Naive B cell (primary cell): ENCODE results near the gene AKAP13. TPM values are rescaled to one million over a fixed set of nuclear protein-coding genes. Genes with fewer than 3 reads are reported as not detected.

Experiments
- ATAC-seq, 2 donors: fragments of 150-1000 bp; cut with Tn5 transposase; 2 replicates each; pipeline ENCODE4 v1.10.0; 2021; ENCODE audit warnings: low read depth in 2 of 2, mild to moderate bottlenecking in 2 of 2, moderate library complexity in 2 of 2
- DNase-seq: peaks from one replicate; pipeline ENCODE4 v3.0.0; 2022
- H3K27ac Mint-ChIP-seq, 6 donors: one replicate each; pipeline ENCODE4 v1.8.0; 2020 to 2022; ENCODE audit warnings: mild to moderate bottlenecking in 6 of 6, mixed read lengths in 6 of 6, moderate library complexity in 5 of 6, inconsistent platforms in 2 of 6
- H3K27me3 Mint-ChIP-seq, 3 donors: one replicate each; pipeline ENCODE4 v1.8.0; 2021 to 2022; ENCODE audit warnings: mixed read lengths in 3 of 3, mild to moderate bottlenecking in 1 of 3
- H3K36me3 Mint-ChIP-seq, 2 donors: one replicate each; pipeline ENCODE4 v1.8.0; 2020 to 2022; ENCODE audit warnings: mixed read lengths in 2 of 2, inconsistent platforms in 1 of 2, mild to moderate bottlenecking in 1 of 2
- H3K4me1 Mint-ChIP-seq, 3 donors: one replicate each; pipeline ENCODE4 v1.8.0; 2020 to 2022; ENCODE audit warnings: mixed read lengths in 3 of 3, inconsistent platforms in 1 of 3, mild to moderate bottlenecking in 1 of 3, moderate library complexity in 1 of 3
- H3K4me3 Mint-ChIP-seq, 8 donors: one replicate each; pipeline ENCODE4 v1.8.0; 2020 to 2022; ENCODE audit warnings: mild to moderate bottlenecking in 8 of 8, mixed read lengths in 8 of 8, moderate library complexity in 8 of 8, inconsistent platforms in 2 of 8
- H3K9me3 Mint-ChIP-seq, 7 donors: one replicate each; pipeline ENCODE4 v1.8.0; 2020 to 2022; ENCODE audit warnings: mixed read lengths in 7 of 7, mild to moderate bottlenecking in 5 of 7, inconsistent platforms in 2 of 7, moderate library complexity in 1 of 7
- polyA plus RNA-seq, 6 donors: library from polyadenylated mRNA; unstranded; fragments of 300-500 nt; fragmentation: Illumina TruSeq; gene quantifications; one replicate each; pipeline ENCODE4 v1.2.3, GENCODE V29; 2021; ENCODE audit warnings: low read depth in 6 of 6

Gene AKAP13
- polyA plus RNA-seq, 6 donors from 2014 or later: 63.4 to 185 (median 122) TPM

DNA sequence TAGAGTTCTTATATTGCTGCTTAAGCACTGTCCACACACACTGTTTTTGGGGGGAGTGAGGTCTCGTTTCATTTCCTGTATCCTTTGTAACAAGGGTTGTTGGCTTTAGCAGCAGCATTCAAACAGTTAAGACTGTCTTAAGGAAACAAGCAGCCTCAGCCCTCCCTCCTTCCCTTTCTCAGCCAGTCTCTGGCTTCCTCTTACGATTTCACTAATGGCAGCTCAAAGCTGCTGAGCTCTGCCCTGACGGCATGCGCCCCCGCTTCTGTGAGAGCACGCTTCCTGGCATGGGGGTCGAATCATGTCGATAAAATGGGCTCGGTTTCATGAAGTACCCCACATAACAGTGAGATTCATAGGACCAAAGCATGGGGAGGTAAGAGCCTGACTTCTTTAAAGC, 309.3 kb downstream of the AKAP13 start:
- ATAC-seq (peak; percentile 83 to 84), DNase-seq (peak; percentile 60)
- H3K9me3 Mint-ChIP-seq: no peaks in the 10 kb centered on the region
- H3K27ac Mint-ChIP-seq: peak overlapping the region; percentile 90 to 98 (median 96)
- peaks cover 6 to 9% of the 10 kb centered on the region in 2 donors for H3K36me3 Mint-ChIP-seq
- H3K27me3 Mint-ChIP-seq: no peaks in the 10 kb centered on the region
- peak overlapping the region; percentile 82 to 100 (median 98) for H3K4me3 Mint-ChIP-seq
- H3K4me1 Mint-ChIP-seq: peaks cover 38 to 68% (median 61%) of the 10 kb centered on the region in 3 donors

DNA sequence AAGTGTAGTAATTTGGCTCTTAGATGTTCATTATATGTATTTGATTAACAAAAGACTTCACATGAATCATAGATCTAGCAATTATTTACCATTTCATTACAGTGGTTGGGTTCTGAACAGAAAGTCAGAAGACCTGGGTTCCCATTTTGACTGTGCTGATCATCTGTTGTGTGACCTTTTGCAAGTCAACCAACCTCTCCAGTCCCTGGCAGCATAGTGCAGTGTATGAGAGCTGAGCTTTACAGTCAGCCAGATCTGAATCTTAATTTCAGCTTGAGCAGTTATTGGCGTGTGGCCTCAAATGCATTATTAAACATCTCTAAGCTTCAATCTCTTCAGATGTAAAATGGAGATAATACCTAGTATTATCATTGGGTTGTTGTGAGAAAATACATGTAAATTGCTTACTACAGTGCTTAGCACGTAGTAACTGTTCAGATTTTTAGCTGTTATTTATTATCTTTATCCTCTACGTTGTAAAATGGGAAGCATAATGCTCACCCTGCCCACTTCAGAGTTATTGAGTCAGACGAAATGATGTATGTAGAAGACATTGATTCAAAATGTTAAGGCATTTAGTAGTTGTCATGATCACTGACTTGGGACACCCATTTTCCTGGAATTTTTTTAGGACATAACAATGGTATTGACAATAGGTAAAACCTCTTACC, 310.3 kb downstream of the AKAP13 start:
- ATAC-seq (peak in 1 of 2 donors; percentile 14), DNase-seq (no peak)
- H3K4me3 Mint-ChIP-seq: peak overlapping the region; percentile 82 to 100 (median 98)
- peaks cover 38 to 70% (median 61%) of the 10 kb centered on the region in 3 donors for H3K4me1 Mint-ChIP-seq
- H3K27ac Mint-ChIP-seq: peak overlapping the region; percentile 90 to 98 (median 92)
- H3K36me3 Mint-ChIP-seq: peaks cover 7 to 12% of the 10 kb centered on the region in 2 donors
- H3K27me3 Mint-ChIP-seq: no peaks in the 10 kb centered on the region
- no peaks in the 10 kb centered on the region for H3K9me3 Mint-ChIP-seq

DNA sequence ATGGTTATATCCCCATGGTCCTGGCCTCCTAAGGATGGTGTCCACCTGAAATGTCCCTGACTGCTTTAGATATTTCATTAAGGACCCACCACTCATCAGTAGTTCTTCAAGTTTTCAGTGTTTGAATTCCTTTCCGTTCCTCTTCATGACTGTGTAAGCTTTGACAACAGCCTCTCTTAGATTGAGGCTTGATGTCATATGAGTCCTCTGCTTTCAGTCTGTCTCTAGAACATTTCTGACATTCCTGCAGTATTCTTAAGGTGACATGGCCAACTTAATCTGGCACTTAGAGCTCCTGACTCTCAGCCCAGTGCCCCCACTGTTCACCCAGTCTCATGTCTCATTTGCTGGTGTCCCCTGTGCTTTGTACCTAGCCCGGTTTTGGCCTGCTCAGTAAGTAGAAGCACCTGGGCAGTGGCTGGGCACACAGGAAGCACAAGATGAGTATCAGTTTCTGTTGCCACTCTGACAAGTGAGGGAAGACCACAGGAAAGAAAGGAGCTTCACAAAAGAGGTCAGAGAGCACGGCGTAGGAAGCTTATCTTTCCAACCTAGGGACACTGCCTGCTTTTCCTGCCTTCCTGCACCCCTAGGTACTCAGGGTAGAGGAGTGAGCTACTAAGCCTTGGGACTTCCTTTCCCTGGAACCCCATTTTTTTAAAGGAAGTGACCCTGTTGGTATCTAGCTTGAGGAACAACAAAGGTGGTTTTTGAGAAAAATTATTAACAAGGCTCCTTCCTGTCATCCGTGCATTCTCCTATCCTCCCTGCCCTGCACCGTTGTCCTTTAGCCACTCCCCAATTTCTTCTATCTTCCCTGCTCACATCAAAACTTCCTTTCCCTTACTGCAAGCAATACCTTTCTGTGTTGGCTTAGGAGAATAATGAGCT, 311.2 kb downstream of the AKAP13 start:
- no peaks in the 10 kb centered on the region for H3K27me3 Mint-ChIP-seq
- H3K27ac Mint-ChIP-seq: peak overlapping the region; percentile 77 to 98 (median 92)
- peaks cover 36 to 70% (median 61%) of the 10 kb centered on the region in 3 donors for H3K4me1 Mint-ChIP-seq
- no peaks in the 10 kb centered on the region for H3K9me3 Mint-ChIP-seq
- peaks cover 9 to 13% of the 10 kb centered on the region in 2 donors for H3K36me3 Mint-ChIP-seq
- DNase-seq (peak; percentile 34), ATAC-seq (peak; percentile 29 to 32)
- H3K4me3 Mint-ChIP-seq: peak overlapping the region; percentile 82 to 100 (median 98)

DNA sequence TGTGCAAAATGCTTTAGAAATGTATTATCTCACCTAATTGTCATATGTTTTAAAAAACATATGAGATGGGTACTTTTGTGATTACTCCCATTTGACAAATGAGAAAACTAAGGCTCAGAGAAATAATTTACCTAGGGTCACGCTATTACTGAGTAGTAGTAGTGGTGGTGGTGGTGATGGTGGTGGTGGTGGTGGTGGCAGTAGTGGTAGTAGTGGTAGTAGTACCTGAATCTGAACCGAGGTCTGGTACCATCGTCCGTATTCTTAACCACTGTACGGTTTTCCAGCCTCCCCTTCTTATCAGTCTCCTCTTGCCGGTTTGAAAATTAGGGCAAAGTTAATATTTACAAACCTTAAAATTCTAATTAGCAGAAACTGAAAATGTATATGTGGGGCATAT, 311.9 kb downstream of the AKAP13 start:
- Mint-ChIP-seq H3K9me3 (no peaks in the 10 kb centered on the region), H3K4me1 (peaks cover 36 to 64% (median 62%) of the 10 kb centered on the region in 3 donors), H3K27me3 (no peaks in the 10 kb centered on the region), H3K4me3 (peak overlapping the region; percentile 48 to 100 (median 98)), H3K27ac (peak overlapping the region in 5 of 6 donors; percentile 90 to 98 (median 93)), H3K36me3 (peaks cover 9 to 13% of the 10 kb centered on the region in 2 donors)
- ATAC-seq (no peak), DNase-seq (no peak)

DNA sequence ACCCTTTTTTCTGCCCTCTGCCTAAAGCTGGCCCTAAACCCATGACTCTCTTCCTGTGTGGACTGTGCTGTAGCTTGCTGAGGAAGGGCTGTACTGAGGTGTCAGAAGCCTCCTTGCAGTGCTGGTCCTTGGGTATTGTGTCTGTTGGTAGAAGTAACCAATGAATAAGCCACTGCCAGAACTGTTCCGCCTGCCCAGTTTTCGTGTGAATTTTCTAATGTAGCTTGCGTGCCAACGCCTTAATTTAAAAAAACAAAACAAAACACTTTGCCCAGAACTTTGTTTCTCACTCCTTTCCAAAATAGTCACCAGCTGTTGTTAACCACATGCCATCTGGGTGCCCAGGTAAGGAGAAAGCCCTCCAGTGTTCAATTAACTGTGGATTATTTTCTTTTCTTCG, 312.5 kb downstream of the AKAP13 start:
- Mint-ChIP-seq H3K4me1 (peaks cover 36 to 59% (median 58%) of the 10 kb centered on the region in 3 donors), H3K36me3 (peaks cover 9 to 13% of the 10 kb centered on the region in 2 donors), H3K27ac (peak overlapping the region; percentile 84 to 97 (median 92)), H3K4me3 (peak overlapping the region; percentile 3 to 99 (median 82)), H3K27me3 (no peaks in the 10 kb centered on the region), H3K9me3 (no peaks in the 10 kb centered on the region)
- ATAC-seq (no peak), DNase-seq (no peak)

DNA sequence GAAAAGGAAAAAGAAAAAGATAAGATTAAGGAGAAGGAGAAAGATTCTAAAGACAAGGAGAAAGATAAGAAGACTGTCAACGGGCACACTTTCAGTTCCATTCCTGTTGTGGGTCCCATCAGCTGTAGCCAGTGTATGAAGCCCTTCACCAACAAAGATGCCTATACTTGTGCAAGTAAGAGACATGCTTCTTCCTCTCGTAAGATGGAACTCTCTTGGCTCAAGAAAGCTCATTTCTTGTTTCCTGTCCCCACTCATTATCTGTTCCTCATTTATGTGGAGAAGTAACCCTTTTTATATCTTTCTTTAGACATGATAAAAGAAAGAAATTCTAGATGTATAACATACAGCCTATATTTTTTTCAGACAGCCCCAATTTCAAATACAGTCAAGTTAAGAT, 312.9 kb downstream of the AKAP13 start:
- H3K36me3 Mint-ChIP-seq: peaks cover 9 to 13% of the 10 kb centered on the region in 2 donors
- peak overlapping the region; percentile 84 to 97 (median 92) for H3K27ac Mint-ChIP-seq
- peak; percentile 34 to 44 for ATAC-seq
- DNase-seq: peak; percentile 16
- H3K4me1 Mint-ChIP-seq: peaks cover 36 to 61% (median 60%) of the 10 kb centered on the region in 3 donors
- no peaks in the 10 kb centered on the region for H3K27me3 Mint-ChIP-seq
- H3K9me3 Mint-ChIP-seq: no peaks in the 10 kb centered on the region
- peak overlapping the region; percentile 3 to 99 (median 82) for H3K4me3 Mint-ChIP-seq

DNA sequence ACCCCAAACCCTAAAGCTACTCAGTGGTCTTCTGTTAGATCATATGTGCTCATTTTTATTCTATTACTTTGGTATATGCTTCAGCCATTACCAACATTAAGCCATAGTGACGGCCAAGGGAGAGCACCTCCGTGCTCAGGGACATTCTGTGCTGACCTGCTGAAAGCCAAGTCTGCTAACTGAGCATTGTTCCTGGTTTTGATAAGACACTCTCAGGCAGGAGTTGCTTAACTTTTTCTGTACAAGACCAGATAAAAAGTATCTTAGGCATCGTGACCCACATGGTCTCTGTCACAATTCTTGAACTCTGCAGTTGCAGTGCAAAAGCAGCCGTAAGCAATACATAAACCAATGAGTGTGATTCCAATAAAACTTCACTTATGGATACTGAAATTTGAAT, 313.7 kb downstream of the AKAP13 start:
- H3K9me3 Mint-ChIP-seq: no peaks in the 10 kb centered on the region
- H3K27me3 Mint-ChIP-seq: no peaks in the 10 kb centered on the region
- DNase-seq (no peak), ATAC-seq (no peak)
- peaks cover 9 to 13% of the 10 kb centered on the region in 2 donors for H3K36me3 Mint-ChIP-seq
- H3K27ac Mint-ChIP-seq: peak overlapping the region in 1 of 6 donors; percentile 97
- H3K4me3 Mint-ChIP-seq: peak overlapping the region in 1 of 8 donors; percentile 99
- H3K4me1 Mint-ChIP-seq: peaks cover 30 to 59% (median 54%) of the 10 kb centered on the region in 3 donors

DNA sequence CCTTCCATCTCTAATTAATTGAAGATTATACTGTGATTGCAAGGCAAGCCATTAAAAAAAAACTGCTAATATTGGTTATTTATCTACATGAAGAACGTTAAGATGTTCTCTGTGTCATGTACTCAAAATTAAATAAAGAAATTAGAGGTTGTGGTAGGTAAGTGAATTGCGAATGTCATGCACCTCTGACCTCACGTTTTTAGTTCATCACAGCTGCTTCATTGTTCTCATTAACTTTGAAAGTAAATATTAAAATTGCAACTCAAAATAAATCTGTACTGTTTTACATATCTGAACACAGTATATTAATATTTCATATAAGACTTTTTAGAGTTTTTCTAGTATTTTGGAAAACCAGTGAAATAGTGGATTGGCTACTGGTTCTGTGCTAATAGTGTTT, 320.4 kb downstream of the AKAP13 start:
- peaks cover 32 to 62% (median 59%) of the 10 kb centered on the region in 3 donors for H3K4me1 Mint-ChIP-seq
- H3K36me3 Mint-ChIP-seq: peaks cover 7% of the 10 kb centered on the region in 2 donors

DNA sequence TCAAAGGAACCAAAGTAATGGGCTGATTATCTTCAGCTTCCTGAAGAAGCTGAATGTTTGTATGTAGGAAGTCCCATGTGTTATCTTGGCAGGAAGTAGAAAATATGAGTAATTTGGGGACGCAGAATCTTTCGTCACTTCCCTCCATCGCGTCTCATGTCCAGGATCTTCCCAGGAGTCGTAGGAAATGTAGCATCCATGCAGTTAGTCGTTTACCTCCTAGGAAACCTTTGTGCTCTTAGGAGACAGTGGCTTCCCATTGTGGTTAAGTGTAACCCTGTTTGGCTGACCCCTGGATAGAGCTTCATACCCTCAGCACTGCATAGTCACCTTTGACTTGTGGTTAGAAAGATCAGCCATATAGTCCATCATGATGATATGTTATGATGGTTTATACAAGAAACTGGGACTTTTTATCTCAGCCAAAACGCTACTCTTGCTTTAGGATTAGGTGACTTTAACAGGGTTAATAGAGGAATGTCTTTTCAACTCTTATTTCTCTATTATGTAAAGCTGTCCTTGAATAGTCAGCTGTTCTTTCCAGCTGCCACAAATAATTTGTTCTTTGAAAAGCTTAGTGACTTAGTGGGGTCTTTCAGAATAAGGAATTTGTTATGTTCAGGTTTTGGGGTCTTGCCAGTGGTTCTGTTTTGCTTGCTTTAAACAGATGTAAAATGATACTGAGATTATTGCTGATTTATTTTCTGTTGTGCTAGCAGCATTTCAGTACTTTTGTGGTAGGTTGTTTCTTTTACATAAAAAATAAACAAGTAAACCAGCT, 322.1 kb downstream of the AKAP13 start:
- no peak for ATAC-seq

More for the DNA sequence above, 320.4 kb downstream of the AKAP13 start:
- Mint-ChIP-seq H3K27ac (peak overlapping the region; percentile 27 to 91 (median 78)), H3K9me3 (no peaks in the 10 kb centered on the region), H3K27me3 (no peaks in the 10 kb centered on the region), H3K4me3 (peak overlapping the region in 4 of 8 donors; percentile 15 to 39 (median 31))
- DNase-seq (no peak), ATAC-seq (no peak)

DNA sequence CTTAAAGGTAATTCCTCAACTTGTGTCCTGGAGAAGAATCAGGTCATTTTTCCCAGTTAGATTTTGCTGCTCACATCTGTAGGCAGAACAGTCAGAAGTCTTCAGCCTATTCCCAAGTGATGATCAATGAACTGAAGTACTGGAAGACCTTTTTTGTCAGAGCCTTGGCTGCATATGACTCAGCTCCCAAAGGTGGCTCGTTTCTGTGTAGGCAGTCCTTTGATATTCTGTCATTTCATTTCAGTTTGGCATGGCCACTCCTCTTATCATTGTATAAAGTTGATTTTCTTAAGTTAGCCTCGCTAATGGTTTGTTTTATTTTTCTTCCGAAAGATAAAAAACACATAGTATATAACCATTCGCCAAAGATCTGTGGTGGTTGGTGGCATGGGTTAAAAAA, 323.7 kb downstream of the AKAP13 start:
- Mint-ChIP-seq H3K4me3 (peak overlapping the region in 1 of 8 donors; percentile 59), H3K27ac (peak overlapping the region; percentile 59 to 90 (median 74)), H3K27me3 (no peaks in the 10 kb centered on the region), H3K36me3 (peaks cover 0 to 5% of the 10 kb centered on the region in 2 donors), H3K9me3 (no peaks in the 10 kb centered on the region), H3K4me1 (peaks cover 59 to 80% (median 75%) of the 10 kb centered on the region in 3 donors)
- ATAC-seq (no peak), DNase-seq (no peak)

More for the DNA sequence above, 322.1 kb downstream of the AKAP13 start:
- Mint-ChIP-seq H3K4me1 (peaks cover 47 to 79% (median 68%) of the 10 kb centered on the region in 3 donors), H3K9me3 (no peaks in the 10 kb centered on the region), H3K36me3 (peaks cover 0 to 5% of the 10 kb centered on the region in 2 donors), H3K27me3 (no peaks in the 10 kb centered on the region), H3K27ac (peak overlapping the region; percentile 59 to 92 (median 88)), H3K4me3 (peak overlapping the region in 7 of 8 donors; percentile 6 to 80 (median 49))
- no peak for DNase-seq

DNA sequence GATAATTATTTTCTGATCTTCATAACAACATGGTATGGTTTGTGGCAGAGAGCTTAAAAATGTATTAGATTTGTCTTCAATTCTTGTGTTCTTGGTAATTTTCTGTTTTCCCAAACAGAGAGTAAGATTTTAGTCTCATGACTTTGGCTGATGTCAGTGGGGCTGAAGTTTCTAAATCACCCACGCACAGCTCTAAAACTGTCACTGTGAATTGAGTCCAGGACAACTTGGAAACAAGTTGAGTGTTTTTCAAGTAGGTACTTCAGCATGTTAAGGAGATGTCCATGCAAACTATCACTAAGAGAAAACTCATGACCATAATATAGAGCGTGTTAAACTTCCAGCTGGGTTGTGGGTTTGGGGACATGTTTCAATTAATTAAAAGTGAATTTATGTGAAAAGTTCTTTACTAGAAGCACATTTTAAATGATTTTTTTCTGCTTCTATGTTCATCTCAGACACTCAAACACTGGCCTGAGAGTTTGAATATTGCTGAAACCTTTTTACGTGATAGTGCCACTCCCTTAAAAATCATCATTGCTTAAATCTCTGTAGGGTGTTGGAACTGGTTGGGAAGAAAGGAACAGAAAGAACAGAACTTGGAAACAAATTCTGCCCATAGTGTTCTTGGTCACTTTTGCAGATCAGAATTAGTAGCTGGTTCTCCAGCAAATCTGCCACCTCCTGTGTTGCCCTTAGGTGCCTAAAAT, 324.5 kb downstream of the AKAP13 start:
- H3K4me1 Mint-ChIP-seq: peaks cover 59 to 78% (median 75%) of the 10 kb centered on the region in 3 donors
- peak overlapping the region in 2 of 8 donors; percentile 2 to 16 for H3K4me3 Mint-ChIP-seq
- no peak for ATAC-seq
- H3K9me3 Mint-ChIP-seq: no peaks in the 10 kb centered on the region
- H3K27ac Mint-ChIP-seq: peak overlapping the region; percentile 32 to 90 (median 81)
- no peak for DNase-seq
- no peaks in the 10 kb centered on the region for H3K27me3 Mint-ChIP-seq
- peaks cover 0 to 5% of the 10 kb centered on the region in 2 donors for H3K36me3 Mint-ChIP-seq
